IMR-90 (cell line): ENCODE measurements around the gene CREG2. TPM values are rescaled to one million over a fixed set of nuclear protein-coding genes. Genes with fewer than 3 reads are reported as not detected.

Source experiments
- ATAC-seq: fragments of 200-7000 bp; cut with Tn5 transposase; 2 replicates; pipeline ENCODE4 v1.9.1; 2020; ENCODE audit warnings: low read depth, mild to moderate bottlenecking, moderate library complexity
- BruUV-seq: library from RNA; stranded (reverse); fragments of 400-500 nt; replicated peaks from 2 replicates; lab custom pipeline; 2021; lab: Mats Ljungman, UMichigan
- CTCF ChIA-PET: fragments of 300-600 bp; formaldehyde crosslinking; extraction: SDS; loops from one replicate; lab custom pipeline; 2021; ENCODE audit warnings: antibody characterized with exemption; lab: Yijun Ruan, JAX
- POLR2A ChIA-PET: fragments of 300-600 bp; sonication (Branson Sonifier 250); formaldehyde crosslinking; loops from one replicate; lab custom pipeline; 2022; ENCODE audit warnings: antibody characterized with exemption; ENCODE audit not compliant: unreplicated experiment; lab: Charles Lee
- DNase-seq: peaks from one replicate; pipeline ENCODE4 v3.0.0; 2013
- H2AFZ ChIP-seq: replicated peaks from 2 replicates; pipeline ENCODE3; 2013; ENCODE audit warnings: low read length, mild to moderate bottlenecking; ENCODE audit not compliant: poor library complexity
- H2AK5ac ChIP-seq: 2 replicates; pipeline ENCODE4 v1.6.1; 2013; ENCODE audit warnings: low read depth, low read length, inconsistent platforms
- H2AK9ac ChIP-seq: replicated peaks from 2 replicates; pipeline ENCODE3; 2013; ENCODE audit warnings: mild to moderate bottlenecking, low read depth, low read length, moderate library complexity; ENCODE audit not compliant: poor library complexity
- H2BK120ac ChIP-seq: 2 replicates; pipeline ENCODE4 v1.6.1; 2013; ENCODE audit warnings: low read depth, low read length, inconsistent platforms
- H2BK15ac ChIP-seq: 3 replicates; pipeline ENCODE4 v1.6.1; 2013; ENCODE audit warnings: low read depth, low read length, inconsistent platforms
- H2BK20ac ChIP-seq: 2 replicates; pipeline ENCODE4 v1.6.1; 2013; ENCODE audit warnings: low read depth, mild to moderate bottlenecking, inconsistent platforms, low read length, moderate library complexity
- H2BK5ac ChIP-seq: 2 replicates; pipeline ENCODE4 v1.6.1; 2013; ENCODE audit warnings: mild to moderate bottlenecking, low read depth, low read length, inconsistent platforms; ENCODE audit not compliant: poor library complexity, severe bottlenecking
- H3K14ac ChIP-seq: replicated peaks from 2 replicates; pipeline ENCODE4 v1.6.1; 2013; ENCODE audit warnings: low read depth, low read length, inconsistent platforms
- H3K18ac ChIP-seq: 2 replicates; pipeline ENCODE4 v1.6.1; 2013; ENCODE audit warnings: low read depth, low read length, control low read depth
- H3K23ac ChIP-seq: 2 replicates; pipeline ENCODE4 v1.6.1; 2013; ENCODE audit warnings: low read depth, low read length, inconsistent platforms
- H3K27ac ChIP-seq: 2 replicates; pipeline ENCODE4 v1.5.1; 2013; ENCODE audit warnings: mild to moderate bottlenecking, control low read depth, low read length; ENCODE audit not compliant: insufficient read depth
- H3K27me3 ChIP-seq: 2 replicates; pipeline ENCODE4 v1.6.1; 2013; ENCODE audit warnings: low read length; ENCODE audit not compliant: control insufficient read depth, insufficient read depth
- H3K36me3 ChIP-seq: 2 replicates; pipeline ENCODE4 v1.6.1; 2013; ENCODE audit warnings: low read length, mixed read lengths; ENCODE audit not compliant: control insufficient read depth, insufficient read depth
- H3K4ac ChIP-seq: 2 replicates; pipeline ENCODE4 v1.6.1; 2013; ENCODE audit warnings: low read depth, low read length, inconsistent platforms
- H3K4me1 ChIP-seq: 2 replicates; pipeline ENCODE4 v1.6.1; 2013; ENCODE audit warnings: low read length, mixed read lengths; ENCODE audit not compliant: control insufficient read depth, insufficient read depth
- H3K4me2 ChIP-seq: 2 replicates; pipeline ENCODE4 v1.6.1; 2013; ENCODE audit warnings: low read depth, mild to moderate bottlenecking, control low read depth, low read length, moderate library complexity
- H3K4me3 ChIP-seq: 2 replicates; pipeline ENCODE4 v1.5.1; 2013; ENCODE audit warnings: low read depth, mild to moderate bottlenecking, control low read depth, low read length, moderate library complexity; ENCODE audit not compliant: insufficient read depth
- H3K56ac ChIP-seq: 2 replicates; pipeline ENCODE4 v1.6.1; 2013; ENCODE audit warnings: low read length, inconsistent platforms; ENCODE audit not compliant: insufficient read depth; ENCODE audit errors: extremely low read depth
- H3K79me1 ChIP-seq, 2 experiments: 2 replicates each; pipeline ENCODE4 v1.6.1; 2013; ENCODE audit warnings: low read length in 2 of 2, inconsistent platforms in 1 of 2, low read depth in 1 of 2
- H3K9ac ChIP-seq: 2 replicates; pipeline ENCODE4 v1.6.1; 2013; ENCODE audit warnings: low read depth, low read length, control low read depth
- H3K9me1 ChIP-seq: 2 replicates; pipeline ENCODE4 v1.6.1; 2013; ENCODE audit warnings: low read length, inconsistent platforms; ENCODE audit not compliant: insufficient read depth
- H3K9me3 ChIP-seq: 2 replicates; pipeline ENCODE4 v1.6.1; 2013; ENCODE audit warnings: low read length; ENCODE audit not compliant: control insufficient read depth, insufficient read depth
- H4K20me1 ChIP-seq: 2 replicates; pipeline ENCODE4 v1.6.1; 2013; ENCODE audit warnings: low read length, inconsistent platforms; ENCODE audit not compliant: insufficient read depth
- H4K5ac ChIP-seq: 2 replicates; pipeline ENCODE4 v1.6.1; 2013; ENCODE audit warnings: mild to moderate bottlenecking, low read depth, low read length, control low read depth
- H4K8ac ChIP-seq, 2 experiments: 2 replicates each; pipeline ENCODE4 v1.6.1; 2013; ENCODE audit warnings: low read depth in 2 of 2, low read length in 2 of 2, control low read depth in 1 of 2, inconsistent platforms in 1 of 2
- H4K91ac ChIP-seq: 2 replicates; pipeline ENCODE4 v1.6.1; 2013; ENCODE audit warnings: low read depth, low read length, inconsistent platforms; ENCODE audit not compliant: insufficient read depth
- CEBPB ChIP-seq: IDR thresholded peaks from 2 replicates; pipeline ENCODE4 v1.6.1; 2012; ENCODE audit warnings: low read depth, low read length, improper control_type of control experiment
- CHD1 ChIP-seq: IDR thresholded peaks from 2 replicates; pipeline ENCODE4 v1.6.1; 2012; ENCODE audit warnings: low read depth, low read length, improper control_type of control experiment
- FOS ChIP-seq: fragments of 150-350 bp; IDR thresholded peaks from 2 replicates; pipeline ENCODE4 v1.6.1; 2016; ENCODE audit warnings: low read depth, low read length
- MXI1 ChIP-seq: IDR thresholded peaks from 2 replicates; pipeline ENCODE4 v1.6.1; 2012; ENCODE audit warnings: low read depth, mild to moderate bottlenecking, low read length, moderate library complexity, borderline replicate concordance
- RAD21 ChIP-seq: IDR thresholded peaks from 2 replicates; pipeline ENCODE4 v1.6.1; 2012; ENCODE audit warnings: low read length, improper control_type of control experiment
- RFX5 ChIP-seq: IDR thresholded peaks from 2 replicates; pipeline ENCODE4 v1.8.0; 2012; ENCODE audit warnings: low read depth, mild to moderate bottlenecking, low read length, moderate library complexity
- SMC3 ChIP-seq: fragments of 150-350 bp; IDR thresholded peaks from 2 replicates; pipeline ENCODE4 v1.6.1; 2016; ENCODE audit warnings: low read depth, mild to moderate bottlenecking, antibody characterized with exemption, low read length, moderate library complexity
- WGBS, 2 experiments: methylation state at CpG; one replicate each; pipeline versions ENCODE4 v1.1.5 to v1.1.7; 2013; ENCODE audit warnings: missing lambda C conversion rate in 2 of 2; ENCODE audit not compliant: insufficient read length in 1 of 2; ENCODE audit errors: extremely low coverage in 2 of 2; 5-methylcytosine and 5-hydroxymethylcytosine counted together
- dilution Hi-C: fragments of 300-500 bp; cut with HindIII; formaldehyde crosslinking; loops from one replicate; pipeline ENCODE4 v1.14.3; 2018; ENCODE audit warnings: low sequenced_read_pairs; ENCODE audit not compliant: unreplicated experiment
- in situ Hi-C: fragments of 300-500 bp; cut with MboI; formaldehyde crosslinking; loops from 3 replicates; pipeline ENCODE4 v1.14.3; 2019; ENCODE audit warnings: low sequenced_read_pairs, inconsistent platforms, mixed read lengths
- intact Hi-C: fragments of 100-400 bp; cut with micrococcal nuclease; formaldehyde crosslinking; loops from 2 replicates; pipeline ENCODE4 v1.10.0; 2022
- polyA plus RNA-seq, 3 experiments: library from polyadenylated mRNA; depleted of rRNA; stranded (reverse); fragments of >200 nt; gene quantifications; 2 replicates each; pipeline ENCODE4 v1.2.3, GENCODE V29; 2012; ENCODE audit warnings: low replicate concordance in 1 of 3
- total RNA-seq: library from RNA; depleted of rRNA; stranded (reverse); fragments of >200 nt; gene quantifications from 2 replicates; pipeline ENCODE4 v1.2.3, GENCODE V29; 2012
- TF ChIP-seq, protein P1 (sequence below): fragments of 150-350 bp; IDR thresholded peaks from 2 replicates; pipeline ENCODE4 v1.6.1; 2016; ENCODE audit warnings: low read depth, mild to moderate bottlenecking, low read length, moderate library complexity, borderline replicate concordance
- TF ChIP-seq, protein P2 (sequence below): conservative IDR thresholded peaks from 2 replicates; pipeline ENCODE4 v1.5.1; 2012; ENCODE audit warnings: mild to moderate bottlenecking, low read depth, low read length, improper control_type of control experiment
- TF ChIP-seq, protein P3 (sequence below): fragments of 150-350 bp; IDR thresholded peaks from 2 replicates; pipeline ENCODE4 v1.6.1; 2017; ENCODE audit warnings: mild to moderate bottlenecking, antibody characterized with exemption, low read length, low read depth

Gene CREG2
- total and polyA plus RNA-seq, 2 of the 4 experiments (the other 2 are of a cell fraction), result 0.17 TPM; not detected in 1

DNA sequence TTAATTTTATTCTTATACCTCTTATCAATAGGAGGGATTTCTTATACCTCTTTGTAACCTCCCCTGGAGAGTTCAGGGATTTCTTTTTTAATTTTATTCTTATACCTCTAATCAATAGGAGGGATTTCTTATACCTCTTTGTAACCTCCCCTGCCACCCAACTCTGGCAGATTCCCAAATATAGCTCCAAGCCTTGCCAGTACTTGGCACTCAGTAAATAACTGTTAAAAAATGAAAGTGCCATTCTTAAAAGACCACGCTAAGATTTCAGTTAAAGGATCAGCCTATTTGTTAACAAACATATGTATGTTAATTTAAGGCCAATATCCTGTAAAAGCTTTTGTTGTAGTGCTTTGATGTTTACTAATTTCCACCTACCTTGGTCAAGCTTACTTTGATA is 83.6 kb downstream of the CREG2 start:
- CTCF ChIA-PET, result no interaction called here
- WGBS, 2 experiments, result no CpG with 5 or more reads among the region's 1 CpG

More for the DNA sequence above, 83.6 kb downstream of the CREG2 start:
- in situ Hi-C loops (no loop called here), intact Hi-C loops (no loop called here), dilution Hi-C loops (no loop called here)
- TF ChIP-seq, protein P1, sequence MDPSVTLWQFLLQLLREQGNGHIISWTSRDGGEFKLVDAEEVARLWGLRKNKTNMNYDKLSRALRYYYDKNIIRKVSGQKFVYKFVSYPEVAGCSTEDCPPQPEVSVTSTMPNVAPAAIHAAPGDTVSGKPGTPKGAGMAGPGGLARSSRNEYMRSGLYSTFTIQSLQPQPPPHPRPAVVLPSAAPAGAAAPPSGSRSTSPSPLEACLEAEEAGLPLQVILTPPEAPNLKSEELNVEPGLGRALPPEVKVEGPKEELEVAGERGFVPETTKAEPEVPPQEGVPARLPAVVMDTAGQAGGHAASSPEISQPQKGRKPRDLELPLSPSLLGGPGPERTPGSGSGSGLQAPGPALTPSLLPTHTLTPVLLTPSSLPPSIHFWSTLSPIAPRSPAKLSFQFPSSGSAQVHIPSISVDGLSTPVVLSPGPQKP, result no peak
- TF ChIP-seq MXI1 (no peak), RAD21 (no peak), CHD1 (no peak), FOS (no peak), CEBPB (no peak), SMC3 (no peak), RFX5 (no peak)
- TF ChIP-seq, protein P2, sequence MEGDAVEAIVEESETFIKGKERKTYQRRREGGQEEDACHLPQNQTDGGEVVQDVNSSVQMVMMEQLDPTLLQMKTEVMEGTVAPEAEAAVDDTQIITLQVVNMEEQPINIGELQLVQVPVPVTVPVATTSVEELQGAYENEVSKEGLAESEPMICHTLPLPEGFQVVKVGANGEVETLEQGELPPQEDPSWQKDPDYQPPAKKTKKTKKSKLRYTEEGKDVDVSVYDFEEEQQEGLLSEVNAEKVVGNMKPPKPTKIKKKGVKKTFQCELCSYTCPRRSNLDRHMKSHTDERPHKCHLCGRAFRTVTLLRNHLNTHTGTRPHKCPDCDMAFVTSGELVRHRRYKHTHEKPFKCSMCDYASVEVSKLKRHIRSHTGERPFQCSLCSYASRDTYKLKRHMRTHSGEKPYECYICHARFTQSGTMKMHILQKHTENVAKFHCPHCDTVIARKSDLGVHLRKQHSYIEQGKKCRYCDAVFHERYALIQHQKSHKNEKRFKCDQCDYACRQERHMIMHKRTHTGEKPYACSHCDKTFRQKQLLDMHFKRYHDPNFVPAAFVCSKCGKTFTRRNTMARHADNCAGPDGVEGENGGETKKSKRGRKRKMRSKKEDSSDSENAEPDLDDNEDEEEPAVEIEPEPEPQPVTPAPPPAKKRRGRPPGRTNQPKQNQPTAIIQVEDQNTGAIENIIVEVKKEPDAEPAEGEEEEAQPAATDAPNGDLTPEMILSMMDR, result no peak
- TF ChIP-seq, protein P3, sequence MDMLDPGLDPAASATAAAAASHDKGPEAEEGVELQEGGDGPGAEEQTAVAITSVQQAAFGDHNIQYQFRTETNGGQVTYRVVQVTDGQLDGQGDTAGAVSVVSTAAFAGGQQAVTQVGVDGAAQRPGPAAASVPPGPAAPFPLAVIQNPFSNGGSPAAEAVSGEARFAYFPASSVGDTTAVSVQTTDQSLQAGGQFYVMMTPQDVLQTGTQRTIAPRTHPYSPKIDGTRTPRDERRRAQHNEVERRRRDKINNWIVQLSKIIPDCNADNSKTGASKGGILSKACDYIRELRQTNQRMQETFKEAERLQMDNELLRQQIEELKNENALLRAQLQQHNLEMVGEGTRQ, result no peak
- Histone ChIP-seq H4K91ac (no peak overlapping the region), H3K9me1 (peaks cover 21% of the 10 kb centered on the region), H3K23ac (no peak overlapping the region), H4K8ac (no peak overlapping the region), H2AK9ac (no peak overlapping the region), H3K14ac (no peak overlapping the region), H3K9me3 (no peaks in the 10 kb centered on the region), H2BK120ac (no peak overlapping the region), H3K56ac (no peak overlapping the region), H3K27me3 (no peaks in the 10 kb centered on the region), H2BK5ac (no peak overlapping the region), H3K4ac (no peak overlapping the region), H3K4me3 (no peak overlapping the region), H2AFZ (no peak overlapping the region), H3K27ac (no peak overlapping the region), H3K18ac (no peak overlapping the region), H4K20me1 (peaks cover 79% of the 10 kb centered on the region), H3K4me1 (peaks cover 10% of the 10 kb centered on the region), H3K9ac (no peak overlapping the region), H4K5ac (no peak overlapping the region), H3K4me2 (no peak overlapping the region), H3K79me1 (peaks cover 23 to 86% of the 10 kb centered on the region in 2 experiments), H3K36me3 (peaks cover 3% of the 10 kb centered on the region; the same call in 1 of the 2 replicates), H2AK5ac (no peak overlapping the region), H2BK20ac (no peak overlapping the region), H2BK15ac (no peak overlapping the region)
- POLR2A ChIA-PET, result no interaction called here
- no TSS peak for BruUV-seq
- DNase-seq (no peak), ATAC-seq (no peak)
